ENCODE data around the gene SMYD3. TPM values are rescaled to one million over a fixed set of nuclear protein-coding genes. Genes with fewer than 3 reads are reported as not detected.

SMYD3 gene
- total RNA-seq, 4 donors from 2014 or later: 12.0 to 15.0 (median 13.2) TPM

GRCh38 chr1:246147524-246148461 lies 359.3 kb downstream of the SMYD3 start:
- Histone ChIP-seq H3K4me1 (peaks cover 0 to under 1% (median 0%) of the 10 kb centered on the region in 4 donors), H3K4me3 (no peak overlapping the region), H3K27ac (replicated peaks in 1 of 4) (no peak overlapping the region), H3K27me3 (no peaks in the 10 kb centered on the region), H3K36me3 (no peaks in the 10 kb centered on the region), H3K9me3 (no peaks in the 10 kb centered on the region)
- WGBS: 96% methylated on average over 8 of the region's 29 CpGs
- intact Hi-C loops (cut with DNase I): no loop called here
- TF ChIP-seq POLR2A (IDR thresholded peaks at IDR 0.05; ENCODE audit: low read depth) (no peak), EP300 (IDR thresholded peaks at IDR 0.05) (no peak), CTCF (IDR thresholded peaks at IDR 0.05) (no peak), POLR2AphosphoS5 (IDR thresholded peaks at IDR 0.05) (no peak)
- no peak for DNase-seq (ENCODE audit: extremely low spot score)

- TF ChIP-seq CTCF (IDR thresholded peaks at IDR 0.05) (no peak), EP300 (IDR thresholded peaks at IDR 0.05) (no peak), POLR2AphosphoS5 (IDR thresholded peaks at IDR 0.05) (no peak), POLR2A (IDR thresholded peaks at IDR 0.05; ENCODE audit: low read depth) (no peak)
- DNase-seq (ENCODE audit: extremely low spot score): no peak
- 95% methylated on average over 23 of the region's 25 CpGs for WGBS
- Histone ChIP-seq H3K36me3 (no peaks in the 10 kb centered on the region), H3K4me3 (no peak overlapping the region), H3K9me3 (no peaks in the 10 kb centered on the region), H3K27me3 (no peaks in the 10 kb centered on the region), H3K27ac (replicated peaks in 1 of 4) (no peak overlapping the region), H3K4me1 (peaks cover 0 to 7% (median 0%) of the 10 kb centered on the region in 4 donors)
- intact Hi-C loops (cut with DNase I): no loop called here
These were observed 360.1 kb downstream of the SMYD3 start for GRCh38 chr1:246146804-246147523.

- Histone ChIP-seq H3K27ac (replicated peaks in 1 of 4) (no peak overlapping the region), H3K9me3 (no peaks in the 10 kb centered on the region), H3K27me3 (no peaks in the 10 kb centered on the region), H3K4me1 (peaks cover 0 to 17% (median 0%) of the 10 kb centered on the region in 4 donors), H3K4me3 (no peak overlapping the region), H3K36me3 (no peaks in the 10 kb centered on the region)
- WGBS: 94% methylated on average over 4 of the region's 4 CpGs
- TF ChIP-seq POLR2A (IDR thresholded peaks at IDR 0.05; ENCODE audit: low read depth) (no peak), CTCF (IDR thresholded peaks at IDR 0.05) (no peak), EP300 (IDR thresholded peaks at IDR 0.05) (no peak)
- intact Hi-C loops (cut with DNase I): no loop called here
- no peak for DNase-seq (ENCODE audit: extremely low spot score)
These were observed 361.2 kb downstream of the SMYD3 start for GRCh38 chr1:246145900-246146299.

GRCh38 chr1:246144931-246145330 lies 362.1 kb downstream of the SMYD3 start:
- DNase-seq (ENCODE audit: extremely low spot score): no peak
- WGBS: 95% methylated on average over 3 of the region's 3 CpGs
- Histone ChIP-seq H3K27me3 (no peaks in the 10 kb centered on the region), H3K4me1 (peaks cover 0 to 17% (median 0%) of the 10 kb centered on the region in 4 donors), H3K4me3 (no peak overlapping the region), H3K9me3 (no peaks in the 10 kb centered on the region), H3K36me3 (no peaks in the 10 kb centered on the region), H3K27ac (replicated peaks in 1 of 4) (no peak overlapping the region)
- intact Hi-C loops (cut with DNase I): no loop called here
- TF ChIP-seq CTCF (IDR thresholded peaks at IDR 0.05) (no peak), POLR2A (IDR thresholded peaks at IDR 0.05; ENCODE audit: low read depth) (no peak), EP300 (IDR thresholded peaks at IDR 0.05) (no peak), POLR2AphosphoS5 (IDR thresholded peaks at IDR 0.05) (no peak)
